ENCODE measurements around the gene EXOSC5. TPM values are rescaled to one million over a fixed set of nuclear protein-coding genes. Genes with fewer than 3 reads are reported as not detected.

EXOSC5 gene
- total and polyA plus RNA-seq, 9 of the 15 experiments (the other 6 are each of a cell fraction or from before 2014, with no cell fraction given), result 10.9 to 75.5 (median 37.8) TPM

DNA sequence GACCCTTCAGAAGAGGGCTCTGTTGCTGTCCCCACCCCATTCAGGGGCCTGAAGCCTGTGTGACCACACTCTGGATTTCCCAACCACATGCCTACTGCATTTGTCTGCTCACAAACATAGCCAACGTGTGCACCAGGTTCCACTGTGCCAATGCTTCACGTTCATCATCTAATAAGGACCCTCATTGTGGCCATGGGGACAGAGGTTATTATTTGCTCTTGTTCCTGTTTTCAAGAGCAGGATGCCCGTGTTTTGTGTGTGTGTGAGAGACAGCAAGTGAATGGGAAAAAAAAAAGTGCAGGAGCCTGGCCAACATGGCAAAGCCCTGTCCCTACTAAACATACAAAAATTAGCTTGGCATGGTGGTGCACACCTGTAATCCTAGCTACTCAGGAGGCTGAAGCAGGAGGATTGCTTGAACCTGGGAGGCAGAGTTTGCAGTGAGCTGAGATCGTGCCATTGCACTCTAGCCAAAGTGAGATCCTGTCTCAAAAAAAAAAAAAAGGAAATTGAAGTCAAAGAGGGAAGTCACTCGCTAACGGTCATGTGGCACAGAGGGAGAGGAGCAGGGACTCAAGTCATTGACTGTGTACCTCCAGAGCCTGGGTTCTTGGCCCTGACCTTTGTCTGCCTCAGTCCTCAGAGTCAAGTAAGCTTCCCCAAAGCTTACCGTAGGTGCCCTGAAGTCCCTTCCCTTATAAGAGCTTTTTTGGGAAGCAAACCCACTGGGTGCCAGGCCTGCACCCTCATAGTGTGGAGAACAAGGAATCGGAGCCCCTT lies 23.1 kb upstream of the EXOSC5 start:
- Histone ChIP-seq H3K4me3 (no peak overlapping the region), H3K9ac (ENCODE audit: insufficient read depth in 1 of 2, low read depth in 2 of 2, low read length in 2 of 2) (no peak overlapping the region), H3K9me3 (replicated peaks; ENCODE audit: control insufficient read depth, insufficient read depth, low read depth, low read length) (no peaks in the 10 kb centered on the region), H3K27me3 (ENCODE audit: control insufficient read depth in 2 of 2, insufficient read depth in 2 of 2, low read length in 2 of 2) (no peaks in the 10 kb centered on the region), H3K4me2 (ENCODE audit: insufficient read depth, low read length) (no peak overlapping the region), H2AFZ (ENCODE audit: low read depth, low read length) (no peak overlapping the region), H3K9me1 (ENCODE audit: control insufficient read depth, insufficient read depth, low read length) (no peaks in the 10 kb centered on the region), H4K20me1 (replicated peaks; ENCODE audit: control insufficient read depth, insufficient read depth, low read length) (no peaks in the 10 kb centered on the region), H3K4me1 (replicated peaks in 1 of 2; ENCODE audit: control insufficient read depth in 2 of 2, insufficient read depth in 2 of 2, low read length in 2 of 2) (peaks cover 8 to 11% of the 10 kb centered on the region in 2 experiments), H3K79me2 (ENCODE audit: control insufficient read depth, insufficient read depth, low read length) (no peaks in the 10 kb centered on the region), H3K36me3 (ENCODE audit: control insufficient read depth, insufficient read depth, low read length) (peaks cover 51% of the 10 kb centered on the region; the same call in 2 of the 3 replicates), H3K27ac (ENCODE audit: extremely low read depth, low read depth, low read length) (no peak overlapping the region)
- 49% methylated on average over 8 of the region's 8 CpGs for WGBS (ENCODE audit: insufficient coverage, low coverage, missing lambda C conversion rate)
- DNase-seq (ENCODE audit: extremely low read depth in 1 of 4, low spot score in 3 of 4) (no peak), FAIRE-seq (no peak), ATAC-seq (no peak)
- POLR2A ChIA-PET, result interaction anchor here (0.6 to 0.7 kb wide), 3 partner anchors 19 to 80 kb away, joined by 3 to 4 read pairs (median 3); partner anchors contain the start of gene DMAC2
- CTCF ChIA-PET (ENCODE audit: low intra/inter-chr PET ratio), result interaction anchor here (0.6 kb wide), 1 partner anchor 260 kb away, joined by 3 read pairs; no protein-coding TSS in a partner anchor
- TF ChIP-seq SMARCA4 (IDR thresholded peaks at IDR 0.05) (no peak), ZNF717 (CRISPR knock-in tag; IDR thresholded peaks at IDR 0.05) (no peak), YY1 (IDR thresholded peaks at IDR 0.05; ENCODE audit: borderline replicate concordance in 1 of 3, control insufficient read depth in 1 of 3, extremely low read depth in 1 of 3, insufficient read depth in 3 of 3, insufficient read length in 1 of 3, insufficient replicate concordance in 2 of 3, low read depth in 1 of 3, low read length in 2 of 3) (no peak), ELF4 (CRISPR knock-in tag; IDR thresholded peaks at IDR 0.05) (no peak), HDAC2 (IDR thresholded peaks at IDR 0.05) (no peak), LARP7 (IDR thresholded peaks at IDR 0.05) (no peak), SMAD4 (CRISPR knock-in tag; conservative IDR thresholded peaks at IDR 0.05) (no peak), STAT5A (IDR thresholded peaks at IDR 0.05; ENCODE audit: borderline replicate concordance, low read length) (no peak), ZC3H8 (IDR thresholded peaks at IDR 0.05) (no peak), CTBP1 (IDR thresholded peaks at IDR 0.05; ENCODE audit: borderline replicate concordance) (no peak), CHD2 (IDR thresholded peaks at IDR 0.05; ENCODE audit: low read depth, low read length) (no peak), E2F3 (CRISPR knock-in tag; IDR thresholded peaks at IDR 0.05) (no peak), EZH2 (IDR thresholded peaks at IDR 0.05; ENCODE audit: borderline replicate concordance, low read depth, low read length) (no peak), NR1H2 (CRISPR knock-in tag; IDR thresholded peaks at IDR 0.05) (no peak)
- TF ChIP-seq, protein P1, sequence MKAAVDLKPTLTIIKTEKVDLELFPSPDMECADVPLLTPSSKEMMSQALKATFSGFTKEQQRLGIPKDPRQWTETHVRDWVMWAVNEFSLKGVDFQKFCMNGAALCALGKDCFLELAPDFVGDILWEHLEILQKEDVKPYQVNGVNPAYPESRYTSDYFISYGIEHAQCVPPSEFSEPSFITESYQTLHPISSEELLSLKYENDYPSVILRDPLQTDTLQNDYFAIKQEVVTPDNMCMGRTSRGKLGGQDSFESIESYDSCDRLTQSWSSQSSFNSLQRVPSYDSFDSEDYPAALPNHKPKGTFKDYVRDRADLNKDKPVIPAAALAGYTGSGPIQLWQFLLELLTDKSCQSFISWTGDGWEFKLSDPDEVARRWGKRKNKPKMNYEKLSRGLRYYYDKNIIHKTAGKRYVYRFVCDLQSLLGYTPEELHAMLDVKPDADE (conservative IDR thresholded peaks at IDR 0.05; ENCODE audit: control insufficient read depth, low read depth, low read length), result no peak
- TF ChIP-seq, protein P2, sequence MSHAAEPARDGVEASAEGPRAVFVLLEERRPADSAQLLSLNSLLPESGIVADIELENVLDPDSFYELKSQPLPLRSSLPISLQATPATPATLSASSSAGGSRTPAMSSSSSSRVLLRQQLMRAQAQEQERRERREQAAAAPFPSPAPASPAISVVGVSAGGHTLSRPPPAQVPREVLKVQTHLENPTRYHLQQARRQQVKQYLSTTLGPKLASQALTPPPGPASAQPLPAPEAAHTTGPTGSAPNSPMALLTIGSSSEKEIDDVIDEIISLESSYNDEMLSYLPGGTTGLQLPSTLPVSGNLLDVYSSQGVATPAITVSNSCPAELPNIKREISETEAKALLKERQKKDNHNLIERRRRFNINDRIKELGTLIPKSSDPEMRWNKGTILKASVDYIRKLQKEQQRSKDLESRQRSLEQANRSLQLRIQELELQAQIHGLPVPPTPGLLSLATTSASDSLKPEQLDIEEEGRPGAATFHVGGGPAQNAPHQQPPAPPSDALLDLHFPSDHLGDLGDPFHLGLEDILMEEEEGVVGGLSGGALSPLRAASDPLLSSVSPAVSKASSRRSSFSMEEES (CRISPR knock-in tag; IDR thresholded peaks at IDR 0.05), result no peak
- TF ChIP-seq, protein P3, sequence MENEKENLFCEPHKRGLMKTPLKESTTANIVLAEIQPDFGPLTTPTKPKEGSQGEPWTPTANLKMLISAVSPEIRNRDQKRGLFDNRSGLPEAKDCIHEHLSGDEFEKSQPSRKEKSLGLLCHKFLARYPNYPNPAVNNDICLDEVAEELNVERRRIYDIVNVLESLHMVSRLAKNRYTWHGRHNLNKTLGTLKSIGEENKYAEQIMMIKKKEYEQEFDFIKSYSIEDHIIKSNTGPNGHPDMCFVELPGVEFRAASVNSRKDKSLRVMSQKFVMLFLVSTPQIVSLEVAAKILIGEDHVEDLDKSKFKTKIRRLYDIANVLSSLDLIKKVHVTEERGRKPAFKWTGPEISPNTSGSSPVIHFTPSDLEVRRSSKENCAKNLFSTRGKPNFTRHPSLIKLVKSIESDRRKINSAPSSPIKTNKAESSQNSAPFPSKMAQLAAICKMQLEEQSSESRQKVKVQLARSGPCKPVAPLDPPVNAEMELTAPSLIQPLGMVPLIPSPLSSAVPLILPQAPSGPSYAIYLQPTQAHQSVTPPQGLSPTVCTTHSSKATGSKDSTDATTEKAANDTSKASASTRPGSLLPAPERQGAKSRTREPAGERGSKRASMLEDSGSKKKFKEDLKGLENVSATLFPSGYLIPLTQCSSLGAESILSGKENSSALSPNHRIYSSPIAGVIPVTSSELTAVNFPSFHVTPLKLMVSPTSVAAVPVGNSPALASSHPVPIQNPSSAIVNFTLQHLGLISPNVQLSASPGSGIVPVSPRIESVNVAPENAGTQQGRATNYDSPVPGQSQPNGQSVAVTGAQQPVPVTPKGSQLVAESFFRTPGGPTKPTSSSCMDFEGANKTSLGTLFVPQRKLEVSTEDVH (IDR thresholded peaks at IDR 0.05; ENCODE audit: low read depth, partially characterized antibody), result no peak
- in situ Hi-C loops (cut with MboI) (no loop called here), intact Hi-C loops (cut with micrococcal nuclease) (no loop called here)
- BruUV-seq (replicated peaks), result no TSS peak
